Measurements from ENCODE around the gene CLEC17A.

GRCh38 chr19:14639536-14640277 lies 56.8 kb downstream of the CLEC17A start:
- TF ChIP-seq ZNF169 (tag by site-specific recombination; IDR thresholded peaks at IDR 0.05) (no peak), YY2 (tag by site-specific recombination; IDR thresholded peaks at IDR 0.05) (no peak), CTCF (tag by site-specific recombination; IDR thresholded peaks at IDR 0.05) (no peak), ZNF341 (tag by site-specific recombination; IDR thresholded peaks at IDR 0.05; ENCODE audit: low read depth) (no peak)
- TF ChIP-seq, protein P1, sequence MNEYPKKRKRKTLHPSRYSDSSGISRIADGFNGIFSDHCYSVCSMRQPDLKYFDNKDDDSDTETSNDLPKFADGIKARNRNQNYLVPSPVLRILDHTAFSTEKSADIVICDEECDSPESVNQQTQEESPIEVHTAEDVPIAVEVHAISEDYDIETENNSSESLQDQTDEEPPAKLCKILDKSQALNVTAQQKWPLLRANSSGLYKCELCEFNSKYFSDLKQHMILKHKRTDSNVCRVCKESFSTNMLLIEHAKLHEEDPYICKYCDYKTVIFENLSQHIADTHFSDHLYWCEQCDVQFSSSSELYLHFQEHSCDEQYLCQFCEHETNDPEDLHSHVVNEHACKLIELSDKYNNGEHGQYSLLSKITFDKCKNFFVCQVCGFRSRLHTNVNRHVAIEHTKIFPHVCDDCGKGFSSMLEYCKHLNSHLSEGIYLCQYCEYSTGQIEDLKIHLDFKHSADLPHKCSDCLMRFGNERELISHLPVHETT (tag by site-specific recombination; IDR thresholded peaks at IDR 0.05) = no peak
